ENCODE measurements around the gene GABPB2.

GABPB2 gene

GRCh38 chr1:151070474-151071276 is at the start of gene GABPB2:
Gene GABPB2, plus strand, starts transcription at chr1:151070761. Its CDS starts 17,429 bp downstream, at chr1:151088190.
- DNase-seq (ENCODE audit: low spot score) = peak; percentile 77

GRCh38 chr1:151024540-151025146 is 45.9 kb upstream of the GABPB2 start:
- DNase-seq (ENCODE audit: low spot score) = peak; percentile 75

- DNase-seq (ENCODE audit: low spot score) = no peak
Observed at GRCh38 chr1:151026460-151026859, 44.1 kb upstream of the GABPB2 start.

GRCh38 chr1:151032164-151032563 is 38.4 kb upstream of the GABPB2 start:
- DNase-seq (ENCODE audit: low spot score) = no peak

GRCh38 chr1:151035167-151035566 is 35.4 kb upstream of the GABPB2 start:
- no peak for DNase-seq (ENCODE audit: low spot score)

GRCh38 chr1:151036356-151036755 is 34.2 kb upstream of the GABPB2 start, which contains the start of gene BNIPL:
Gene BNIPL, plus strand, starts transcription at chr1:151036586. Its CDS starts 140 bp downstream, at chr1:151036726.
- no peak for DNase-seq (ENCODE audit: low spot score)

GRCh38 chr1:151037032-151037431 is 33.5 kb upstream of the GABPB2 start:
- no peak for DNase-seq (ENCODE audit: low spot score)

- no peak for DNase-seq (ENCODE audit: low spot score)
Observed at GRCh38 chr1:151039521-151039920, 31.0 kb upstream of the GABPB2 start.

GRCh38 chr1:151043163-151043562 is 27.4 kb upstream of the GABPB2 start:
- no peak for DNase-seq (ENCODE audit: low spot score)

- DNase-seq (ENCODE audit: low spot score) = peak; percentile 82
Observed at GRCh38 chr1:151047591-151047924, 23.0 kb upstream of the GABPB2 start, which contains the start of gene C1orf56. Gene C1orf56, plus strand, starts transcription at chr1:151047751. Its CDS starts 97 bp downstream, at chr1:151047848.

GRCh38 chr1:151047925-151048644 is 22.5 kb upstream of the GABPB2 start:
- DNase-seq (ENCODE audit: low spot score) = peak; percentile 80

- no peak for DNase-seq (ENCODE audit: low spot score)
Observed at GRCh38 chr1:151048645-151049032, 21.9 kb upstream of the GABPB2 start.

GRCh38 chr1:151049458-151049857 is 21.1 kb upstream of the GABPB2 start:
- no peak for DNase-seq (ENCODE audit: low spot score)

GRCh38 chr1:151050051-151050688 is 20.4 kb upstream of the GABPB2 start:
- no peak for DNase-seq (ENCODE audit: low spot score)

GRCh38 chr1:151051356-151052009 is 19.1 kb upstream of the GABPB2 start:
- DNase-seq (ENCODE audit: low spot score) = no peak

GRCh38 chr1:151054971-151055547 is 15.5 kb upstream of the GABPB2 start:
- no peak for DNase-seq (ENCODE audit: low spot score)

- DNase-seq (ENCODE audit: low spot score) = no peak
Observed at GRCh38 chr1:151055581-151055980, 15.0 kb upstream of the GABPB2 start.

- no peak for DNase-seq (ENCODE audit: low spot score)
Observed at GRCh38 chr1:151056149-151056548, 14.4 kb upstream of the GABPB2 start.

- no peak for DNase-seq (ENCODE audit: low spot score)
Observed at GRCh38 chr1:151058692-151059091, 11.9 kb upstream of the GABPB2 start.

GRCh38 chr1:151059109-151060006 is 11.2 kb upstream of the GABPB2 start, which contains the start of gene CDC42SE1:
Gene CDC42SE1, minus strand, starts transcription at chr1:151059622. Its CDS starts 3,892 bp downstream, at chr1:151055730.
- peak; percentile 81 for DNase-seq (ENCODE audit: low spot score)
